Transverse colon (tissue), 4 donors: Measurements from ENCODE around the gene LRRD1.

ENCODE experiments used
- CTCF ChIP-seq, 5 experiments: fragments of 200-600 bp in 3 of 5; fragments of 450-650 bp in 2 of 5; sonication (generic) in 3 of 5; IDR thresholded peaks; 1 replicate in 2 of 5; 2 replicates in 3 of 5; pipeline ENCODE4 v1.5.1; 2016 to 2017; ENCODE audit warnings: antibody characterized with exemption in 5 of 5, inconsistent platforms in 3 of 5, mild to moderate bottlenecking in 2 of 5, moderate library complexity in 1 of 5
- POLR2A ChIP-seq: fragments of 450-650 bp; IDR thresholded peaks from one replicate; pipeline ENCODE4 v1.6.1; 2016; ENCODE audit warnings: antibody characterized with exemption, mild to moderate bottlenecking, moderate library complexity
- POLR2AphosphoS5 ChIP-seq, 3 donors: sonication (generic); formaldehyde crosslinking; IDR thresholded peaks; one replicate each; pipeline ENCODE4 v1.6.1; 2016; ENCODE audit warnings: antibody characterized with exemption in 3 of 3

DNA sequence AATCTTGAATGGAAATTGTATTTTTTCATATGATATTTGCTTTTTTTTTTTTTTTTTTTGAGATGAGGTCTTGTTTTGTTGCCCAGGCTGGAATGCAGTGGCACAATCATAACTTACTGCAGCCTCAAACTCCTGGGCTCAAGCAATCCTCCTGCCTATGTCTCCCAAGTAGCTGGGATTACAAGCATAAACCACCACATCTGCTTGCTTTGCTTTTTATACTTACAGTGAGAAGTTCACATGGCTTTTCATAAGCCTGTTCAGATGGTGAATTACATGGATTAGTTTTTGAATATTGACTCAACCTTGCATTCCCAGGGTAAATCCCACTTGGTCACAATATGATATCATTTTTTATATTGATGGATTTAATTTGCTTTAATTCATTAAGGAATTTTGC lies 22.0 kb downstream of the LRRD1 start:
- TF ChIP-seq POLR2A (no peak), CTCF (IDR thresholded peaks at IDR 0.05) (no peak), POLR2AphosphoS5 (IDR thresholded peaks at IDR 0.05) (no peak)
